HUES48 (cell line): ENCODE data around the gene TP53I11.

Source experiments
- H3K27ac ChIP-seq: one replicate; pipeline ENCODE4 v1.7.0; 2013; ENCODE audit warnings: low read depth, low read length, inconsistent platforms
- H3K27me3 ChIP-seq: 2 replicates; pipeline ENCODE4 v1.6.1; 2013; ENCODE audit warnings: mild to moderate bottlenecking, low read length; ENCODE audit not compliant: control insufficient read depth, insufficient read depth
- H3K36me3 ChIP-seq: 2 replicates; pipeline ENCODE4 v1.6.1; 2013; ENCODE audit warnings: low read length; ENCODE audit not compliant: control insufficient read depth, insufficient read depth
- H3K4me1 ChIP-seq: 2 replicates; pipeline ENCODE4 v1.6.1; 2013; ENCODE audit warnings: mild to moderate bottlenecking, low read length; ENCODE audit not compliant: control insufficient read depth, insufficient read depth
- H3K4me3 ChIP-seq: 2 replicates; pipeline ENCODE4 v1.5.1; 2013; ENCODE audit warnings: mild to moderate bottlenecking, low read depth, low read length
- H3K9ac ChIP-seq: 2 replicates; pipeline ENCODE4 v1.6.1; 2013; ENCODE audit warnings: mild to moderate bottlenecking, low read depth, low read length, moderate library complexity
- H3K9me3 ChIP-seq: 2 replicates; pipeline ENCODE4 v1.6.1; 2013; ENCODE audit warnings: low read length; ENCODE audit not compliant: control insufficient read depth, insufficient read depth

The TP53I11 gene

DNA sequence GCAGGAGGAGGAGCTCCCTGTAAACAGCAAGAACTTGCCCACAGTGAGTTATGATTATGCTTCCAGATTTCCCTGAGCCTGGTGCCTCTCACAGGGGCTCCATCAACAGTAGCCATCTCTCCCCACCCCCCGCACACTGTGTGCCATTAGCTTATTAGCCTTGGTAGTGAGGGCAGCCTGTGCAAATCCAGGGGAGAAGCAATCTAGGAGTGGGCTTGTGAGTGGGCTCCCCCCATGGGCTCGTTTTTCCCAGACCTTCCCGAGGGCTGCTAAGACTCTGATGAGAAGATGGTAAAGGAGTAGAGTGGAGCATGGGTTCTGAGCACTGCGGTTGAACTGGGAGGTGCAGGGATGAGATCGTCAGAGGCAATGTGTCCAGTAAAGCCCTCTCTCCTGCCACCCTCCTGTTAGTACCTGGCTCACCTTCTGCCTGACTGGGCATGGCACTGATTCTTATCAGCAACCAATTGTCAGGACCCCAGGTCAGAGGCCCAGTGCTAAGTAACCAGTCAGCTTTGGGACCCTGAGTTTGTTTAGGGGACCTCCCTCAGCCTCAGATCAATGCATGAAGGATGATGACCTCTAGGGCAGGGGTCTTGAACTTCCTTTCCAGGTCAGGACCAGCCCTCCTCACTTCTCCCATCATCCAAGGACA lies 38.4 kb upstream of the TP53I11 start:
- Histone ChIP-seq H3K4me3 (no peak overlapping the region), H3K9ac (no peak overlapping the region), H3K27ac (no peak overlapping the region), H3K36me3 (no peaks in the 10 kb centered on the region), H3K27me3 (no peaks in the 10 kb centered on the region), H3K4me1 (peaks cover 3% of the 10 kb centered on the region), H3K9me3 (no peaks in the 10 kb centered on the region)

DNA sequence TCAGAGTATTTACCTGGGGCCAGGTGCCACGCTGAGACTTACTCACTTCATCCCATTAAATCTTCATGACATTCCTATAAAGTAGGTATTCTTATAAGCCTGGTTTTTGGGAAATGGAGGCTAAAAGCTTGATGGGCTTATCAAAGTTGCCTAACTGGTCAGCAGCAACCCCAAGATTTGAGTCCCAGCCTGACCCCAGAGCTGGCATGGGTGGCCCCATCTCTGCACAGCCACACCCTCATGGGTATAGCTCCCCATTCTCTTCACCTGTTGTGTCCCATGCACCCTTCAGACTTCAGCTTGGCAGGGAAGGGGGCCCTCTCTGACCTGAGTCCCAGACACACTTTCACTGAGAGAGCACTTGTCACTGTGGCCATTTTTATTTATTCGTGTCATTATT lies 37.4 kb upstream of the TP53I11 start:
- no peaks in the 10 kb centered on the region; the same call in 1 of the 2 replicates for H3K4me1 ChIP-seq
- H3K27me3 ChIP-seq, result no peaks in the 10 kb centered on the region
- no peak overlapping the region for H3K9ac ChIP-seq
- no peak overlapping the region for H3K27ac ChIP-seq
- no peaks in the 10 kb centered on the region for H3K9me3 ChIP-seq
- no peak overlapping the region for H3K4me3 ChIP-seq
- H3K36me3 ChIP-seq, result no peaks in the 10 kb centered on the region

DNA sequence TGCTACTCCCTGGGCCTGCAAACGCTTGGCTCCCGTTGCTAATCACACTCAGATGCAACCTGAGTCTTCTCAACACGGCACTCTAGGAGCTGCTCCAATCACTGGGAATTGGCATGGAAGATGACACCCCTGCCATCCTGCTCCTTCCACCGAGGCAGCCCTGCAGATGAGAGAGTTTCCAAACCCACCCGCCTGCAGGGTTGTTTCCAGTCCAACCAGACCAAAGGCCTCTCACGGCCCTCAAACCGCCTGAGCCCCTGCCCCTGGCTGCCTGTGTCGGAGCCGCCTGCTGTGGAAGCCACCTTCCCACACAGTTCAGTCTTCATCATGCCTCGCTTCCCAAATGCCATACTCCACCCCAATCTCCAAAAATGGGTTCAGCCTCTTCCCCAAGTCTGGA lies 36.8 kb upstream of the TP53I11 start:
- H3K27me3 ChIP-seq, result no peaks in the 10 kb centered on the region
- no peak overlapping the region for H3K27ac ChIP-seq
- H3K9me3 ChIP-seq, result no peaks in the 10 kb centered on the region
- no peaks in the 10 kb centered on the region for H3K36me3 ChIP-seq
- no peak overlapping the region for H3K9ac ChIP-seq
- no peaks in the 10 kb centered on the region; the same call in 1 of the 2 replicates for H3K4me1 ChIP-seq
- H3K4me3 ChIP-seq, result no peak overlapping the region

DNA sequence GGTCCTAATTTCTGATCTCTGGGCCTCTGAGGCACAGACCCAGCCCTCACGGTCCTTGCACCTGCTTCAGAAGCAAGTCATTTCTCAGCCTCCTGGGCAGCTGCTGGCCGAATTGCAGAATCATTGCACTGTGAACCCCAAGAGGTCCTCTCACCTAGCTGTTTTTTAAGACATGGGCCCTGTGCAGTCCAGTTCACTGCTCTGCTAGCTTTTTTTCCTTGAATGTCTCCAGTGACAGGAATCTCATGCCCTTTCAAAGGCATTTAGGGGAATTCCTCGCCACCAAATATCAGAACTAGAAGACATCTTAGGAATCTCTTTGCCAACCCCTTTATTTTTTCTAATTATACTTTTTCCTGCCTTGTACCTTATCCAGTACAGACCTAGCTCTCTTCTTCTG lies 35.6 kb upstream of the TP53I11 start:
- Histone ChIP-seq H3K27me3 (no peaks in the 10 kb centered on the region), H3K9me3 (no peaks in the 10 kb centered on the region), H3K4me1 (no peaks in the 10 kb centered on the region; the same call in 1 of the 2 replicates), H3K9ac (no peak overlapping the region), H3K36me3 (no peaks in the 10 kb centered on the region), H3K27ac (no peak overlapping the region), H3K4me3 (no peak overlapping the region)

DNA sequence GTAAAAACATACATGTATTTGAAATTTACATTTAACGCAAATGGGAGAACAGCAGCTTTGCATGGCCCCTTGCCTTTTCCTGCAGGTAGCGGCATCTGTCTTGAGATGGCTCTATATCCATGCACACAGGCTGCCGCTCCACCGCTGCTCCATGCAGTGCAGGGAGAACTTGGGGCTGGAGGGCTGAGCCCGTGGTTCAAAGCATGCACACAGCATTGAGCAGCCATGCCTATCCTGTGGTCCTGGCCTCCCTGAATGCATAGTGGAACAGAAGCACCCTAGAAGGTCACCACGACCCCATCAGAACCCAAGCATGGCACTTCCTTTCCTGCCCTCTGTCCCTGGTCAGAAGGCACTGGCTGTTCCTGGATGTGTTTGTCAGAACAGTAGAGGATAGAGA lies 35.0 kb upstream of the TP53I11 start:
- Histone ChIP-seq H3K27me3 (no peaks in the 10 kb centered on the region), H3K4me1 (no peaks in the 10 kb centered on the region; the same call in 1 of the 2 replicates), H3K9ac (no peak overlapping the region), H3K36me3 (no peaks in the 10 kb centered on the region), H3K27ac (no peak overlapping the region), H3K4me3 (no peak overlapping the region), H3K9me3 (no peaks in the 10 kb centered on the region)

DNA sequence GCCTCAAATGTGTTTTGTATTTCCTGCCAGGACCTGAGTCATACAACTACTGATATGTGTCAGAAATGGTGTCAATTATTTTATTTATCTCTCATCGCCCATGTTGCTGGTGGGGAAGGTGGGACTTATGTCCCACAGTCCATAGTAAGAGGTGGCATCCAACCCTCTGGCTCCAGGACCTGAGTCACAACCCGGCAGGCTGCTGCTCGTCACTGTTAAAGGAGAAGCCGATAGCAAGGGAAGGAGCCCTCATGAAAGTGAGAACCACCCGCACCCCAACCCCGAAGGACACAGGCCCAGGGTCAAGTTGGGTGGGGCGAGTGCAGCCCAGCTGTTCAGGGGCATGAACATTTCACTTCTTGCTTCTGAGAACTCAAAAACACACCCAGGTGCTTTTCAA lies 33.1 kb upstream of the TP53I11 start:
- peaks cover 17% of the 10 kb centered on the region for H3K4me1 ChIP-seq
- no peaks in the 10 kb centered on the region for H3K36me3 ChIP-seq
- no peaks in the 10 kb centered on the region for H3K9me3 ChIP-seq
- no peaks in the 10 kb centered on the region for H3K27me3 ChIP-seq
- H3K9ac ChIP-seq, result no peak overlapping the region
- no peak overlapping the region for H3K4me3 ChIP-seq
- H3K27ac ChIP-seq, result no peak overlapping the region

DNA sequence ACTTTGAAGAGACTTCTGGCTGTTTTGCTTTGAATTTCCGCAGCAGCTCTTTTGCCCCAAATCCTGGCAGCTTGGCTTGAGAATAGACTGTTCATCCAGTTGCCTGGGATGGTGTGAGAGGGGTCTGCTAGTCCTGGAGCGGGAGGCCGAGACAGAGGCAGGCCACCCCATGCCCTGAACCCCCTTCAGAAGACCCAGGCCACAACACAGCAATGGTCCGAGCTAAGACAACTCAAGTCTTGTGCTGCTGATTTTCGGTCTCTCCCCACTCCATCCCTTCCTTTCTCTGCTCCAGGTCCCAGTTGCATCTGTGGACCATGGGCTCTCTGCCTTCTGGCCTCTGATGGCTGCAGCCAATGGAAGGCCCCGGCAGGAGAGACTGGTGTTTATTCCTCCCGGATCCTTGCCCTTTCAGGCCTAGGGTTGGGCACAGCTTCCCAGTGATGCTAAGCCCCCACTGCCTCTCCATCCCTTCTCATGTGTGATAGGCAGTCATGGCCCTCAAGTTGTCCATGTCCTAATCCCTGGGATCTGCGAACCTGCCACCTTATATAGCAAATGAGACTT lies 31.9 kb upstream of the TP53I11 start:
- H3K9me3 ChIP-seq, result no peaks in the 10 kb centered on the region
- no peaks in the 10 kb centered on the region for H3K36me3 ChIP-seq
- no peaks in the 10 kb centered on the region for H3K27me3 ChIP-seq
- H3K9ac ChIP-seq, result no peak overlapping the region
- H3K27ac ChIP-seq, result no peak overlapping the region
- no peak overlapping the region for H3K4me3 ChIP-seq
- peaks cover 19% of the 10 kb centered on the region for H3K4me1 ChIP-seq

DNA sequence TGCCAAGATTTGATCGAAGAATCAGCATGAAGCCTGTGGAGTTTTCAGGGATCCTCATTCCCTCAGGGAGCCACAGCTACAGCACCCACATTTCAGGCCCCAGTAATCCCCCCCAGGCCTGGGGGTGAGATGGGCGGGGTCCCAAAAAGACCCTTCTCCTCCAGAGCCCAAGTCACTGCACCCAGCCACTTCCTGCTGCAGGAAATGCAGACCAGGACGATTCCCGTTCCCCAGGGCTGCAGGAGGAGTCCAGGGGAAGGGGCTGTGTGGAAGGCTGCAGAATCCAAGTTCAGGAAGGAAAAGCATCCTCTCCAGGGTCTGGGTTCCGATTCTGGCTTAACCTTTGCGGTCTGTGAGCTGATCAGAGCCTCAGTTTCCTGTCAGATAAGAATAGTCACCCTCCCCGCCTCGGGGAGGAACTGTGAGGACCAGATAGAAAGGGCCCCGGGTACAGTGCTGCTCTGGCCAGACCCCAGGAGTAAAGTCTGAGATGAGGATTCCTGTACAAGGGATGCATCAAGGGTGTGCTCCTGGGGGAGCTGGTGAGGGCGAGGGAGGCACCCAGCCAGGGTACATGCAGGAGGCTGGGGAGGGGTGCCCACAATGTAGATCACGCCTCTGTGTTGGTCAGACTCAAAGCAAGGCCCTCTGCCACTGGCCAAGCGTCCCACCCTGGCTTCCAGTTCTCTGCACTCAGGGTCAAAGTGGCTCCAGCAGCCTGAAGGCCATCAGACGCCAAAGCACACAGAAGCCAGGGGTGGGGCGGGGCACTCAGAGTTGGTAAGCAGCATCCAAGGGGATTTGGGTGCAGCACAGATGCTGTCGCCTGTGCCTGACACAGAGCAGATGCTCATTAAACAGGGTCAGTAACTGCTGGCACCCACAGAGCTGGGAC lies 30.1 kb upstream of the TP53I11 start:
- Histone ChIP-seq H3K4me1 (peaks cover 21% of the 10 kb centered on the region), H3K9me3 (no peaks in the 10 kb centered on the region), H3K27ac (no peak overlapping the region), H3K4me3 (no peak overlapping the region), H3K9ac (no peak overlapping the region), H3K36me3 (no peaks in the 10 kb centered on the region), H3K27me3 (no peaks in the 10 kb centered on the region)

DNA sequence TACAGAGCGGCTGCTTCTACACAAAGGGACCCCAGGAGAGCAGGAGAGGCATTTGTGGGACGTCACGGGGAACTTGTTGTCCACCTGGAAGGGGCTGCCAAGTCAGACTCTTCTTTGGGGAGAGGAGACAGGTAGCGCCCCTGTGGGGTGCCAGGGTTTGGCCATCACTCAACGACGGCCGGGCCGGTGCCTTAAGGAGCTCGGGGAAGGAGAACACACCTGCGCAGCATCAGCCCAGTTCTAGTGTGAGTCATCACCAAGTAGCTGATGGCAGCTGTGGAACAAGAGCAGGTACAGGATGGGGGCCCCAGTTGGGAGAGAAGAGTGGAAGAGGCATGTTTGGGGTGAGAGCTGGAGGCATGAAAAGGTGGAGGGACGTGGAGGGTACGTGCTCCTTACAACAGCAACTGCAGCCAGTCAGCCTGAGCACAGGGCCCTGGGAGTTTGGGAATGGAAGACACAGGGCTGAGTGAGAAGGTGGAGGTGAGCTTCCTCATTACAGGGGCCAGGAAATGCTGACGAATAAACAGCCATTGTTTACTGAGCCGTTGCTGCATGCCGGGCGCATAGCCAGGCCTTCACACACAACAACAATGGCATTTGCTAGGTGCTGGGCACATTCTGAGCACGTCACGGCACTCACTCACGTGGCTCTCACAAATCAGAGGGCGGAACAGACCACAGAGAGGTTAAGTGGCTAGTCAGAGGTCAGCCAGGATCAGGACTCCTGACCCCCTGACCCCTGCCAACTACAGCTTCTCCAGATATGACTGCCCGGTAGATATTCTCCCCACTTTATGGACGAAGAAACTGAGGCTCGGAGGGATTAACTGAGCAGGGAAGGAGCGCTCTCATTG lies 29.1 kb upstream of the TP53I11 start:
- no peaks in the 10 kb centered on the region for H3K36me3 ChIP-seq
- 0 out of 2 replicates have a peak overlapping the region, but pooled peaks have one; percentile 6 for H3K9ac ChIP-seq
- no peaks in the 10 kb centered on the region for H3K27me3 ChIP-seq
- H3K4me3 ChIP-seq, result no peak overlapping the region
- H3K27ac ChIP-seq, result peak overlapping the region; percentile 62
- peaks cover 21% of the 10 kb centered on the region for H3K4me1 ChIP-seq
- no peaks in the 10 kb centered on the region for H3K9me3 ChIP-seq

DNA sequence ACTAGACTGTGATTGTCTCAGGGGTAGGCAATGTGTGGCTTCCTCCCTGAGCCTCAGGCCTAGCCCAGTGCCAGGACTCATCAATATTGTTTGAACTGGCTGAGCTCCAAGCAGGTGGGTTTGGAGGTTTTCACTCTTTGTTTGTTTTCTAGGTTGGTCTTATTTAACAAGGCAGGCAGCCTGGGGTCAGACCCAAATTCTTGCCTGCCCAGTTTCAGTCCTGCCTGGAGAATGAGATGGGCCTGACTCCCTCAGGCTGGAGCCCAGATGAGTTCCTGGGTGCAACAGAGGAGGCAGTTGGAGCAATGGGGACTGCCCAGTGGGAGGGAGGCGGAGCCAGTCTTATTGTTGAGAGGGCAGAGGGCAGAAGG lies 28.3 kb upstream of the TP53I11 start:
- no peak overlapping the region for H3K27ac ChIP-seq

More for the DNA sequence above, 28.3 kb upstream of the TP53I11 start:
- no peaks in the 10 kb centered on the region for H3K36me3 ChIP-seq
- no peaks in the 10 kb centered on the region for H3K27me3 ChIP-seq
- peaks cover 24% of the 10 kb centered on the region for H3K4me1 ChIP-seq
- H3K9me3 ChIP-seq, result no peaks in the 10 kb centered on the region
- no peak overlapping the region for H3K4me3 ChIP-seq
- H3K9ac ChIP-seq, result no peak overlapping the region
